Right renal cortex interstitium (tissue), 3 donors: ENCODE data around the gene RTN4. TPM values are rescaled to one million over a fixed set of nuclear protein-coding genes. Genes with fewer than 3 reads are reported as not detected.

Source experiments
- DNase-seq, 3 donors: peaks; one replicate each; pipeline ENCODE4 v3.0.0-alpha.2; 2013; ENCODE audit warnings: low read depth in 3 of 3, low spot score in 2 of 3
- polyA plus RNA-seq, 3 donors: library from polyadenylated mRNA; unstranded; fragments of 120-200 nt; gene quantifications; one replicate each; pipeline ENCODE4 v1.2.1, GENCODE V29; 2013; ENCODE audit not compliant: insufficient read length in 3 of 3

RTN4 gene
- polyA plus RNA-seq, 3 donors = 374 to 404 (median 374) TPM

GRCh38 chr2:54975598-54976492 lies 74.4 kb downstream of the RTN4 start:
- DNase-seq = no peak

- no peak for DNase-seq
Measured at GRCh38 chr2:54975175-54975574, 75.1 kb downstream of the RTN4 start.

DNA sequence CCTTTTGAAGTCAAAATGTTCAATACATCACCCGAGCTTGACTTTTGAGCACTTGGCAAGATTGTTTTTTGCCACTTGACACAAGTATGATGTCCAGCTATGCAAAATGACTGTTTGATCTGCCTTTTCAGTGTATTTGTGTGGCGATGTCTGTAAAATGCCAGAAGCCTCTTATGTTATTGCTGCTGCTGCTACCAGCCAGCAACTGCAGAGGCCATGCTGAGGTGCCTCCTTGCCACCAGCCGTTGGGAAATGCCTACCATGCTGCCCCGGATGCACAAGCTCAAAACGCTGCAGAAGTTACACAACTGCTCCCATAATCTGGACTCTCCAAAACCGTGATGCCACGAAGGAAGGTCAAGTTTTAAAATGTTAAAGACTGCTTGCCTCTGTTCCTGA lies 80.3 kb downstream of the RTN4 start:
- DNase-seq = no peak

GRCh38 chr2:54969295-54969939 lies 80.8 kb downstream of the RTN4 start:
- no peak for DNase-seq

- no peak for DNase-seq
Measured at GRCh38 chr2:54968561-54969218, 81.6 kb downstream of the RTN4 start.

DNA sequence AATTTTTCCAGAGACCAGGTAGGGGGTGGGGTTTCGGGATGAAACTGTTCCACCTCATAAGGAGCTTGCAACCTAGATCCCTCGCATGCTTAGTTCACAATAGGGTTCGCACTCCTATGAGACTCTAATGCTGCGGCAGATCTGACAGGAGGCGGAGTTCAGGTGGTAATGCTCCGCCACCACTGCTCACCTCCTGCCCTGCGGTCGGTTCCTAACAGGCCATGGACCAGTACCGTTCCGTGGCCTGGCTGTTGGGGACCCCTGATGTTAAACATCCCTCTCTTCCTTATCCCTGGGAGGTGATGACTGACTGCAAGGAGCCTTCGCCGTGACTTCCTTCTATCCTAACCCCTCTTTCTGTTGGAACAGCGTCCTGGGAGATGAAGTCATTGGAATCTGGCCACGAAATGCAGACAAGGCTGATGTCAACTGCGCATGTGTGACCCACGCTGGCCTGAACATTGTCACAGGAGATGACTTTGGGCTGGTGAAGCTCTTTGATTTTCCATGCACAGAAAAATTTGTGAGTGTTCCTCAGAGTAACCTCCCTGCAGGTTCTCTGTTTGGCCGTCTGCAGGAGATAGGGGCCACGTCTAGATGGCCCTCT lies 82.4 kb downstream of the RTN4 start:
- DNase-seq = no peak

DNA sequence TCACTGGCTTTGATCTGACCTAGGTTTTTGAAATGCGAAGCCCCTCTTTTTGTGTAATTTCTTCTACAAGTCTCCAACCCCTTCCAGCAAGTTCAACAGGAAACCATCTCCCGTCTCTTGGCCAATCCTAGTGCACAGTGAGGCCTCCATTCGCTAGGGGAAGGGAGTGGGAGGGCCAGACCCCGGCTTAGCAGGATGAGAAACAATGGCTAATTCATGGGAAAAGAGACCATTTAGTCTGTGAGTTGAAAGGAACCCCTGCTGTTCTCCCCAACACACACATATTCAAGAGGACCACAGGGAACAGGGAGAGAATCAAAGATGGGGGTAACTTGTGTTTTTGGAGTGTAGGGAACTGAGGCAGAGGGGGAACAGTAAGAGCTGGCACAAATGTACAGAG lies 83.0 kb downstream of the RTN4 start:
- no peak for DNase-seq

DNA sequence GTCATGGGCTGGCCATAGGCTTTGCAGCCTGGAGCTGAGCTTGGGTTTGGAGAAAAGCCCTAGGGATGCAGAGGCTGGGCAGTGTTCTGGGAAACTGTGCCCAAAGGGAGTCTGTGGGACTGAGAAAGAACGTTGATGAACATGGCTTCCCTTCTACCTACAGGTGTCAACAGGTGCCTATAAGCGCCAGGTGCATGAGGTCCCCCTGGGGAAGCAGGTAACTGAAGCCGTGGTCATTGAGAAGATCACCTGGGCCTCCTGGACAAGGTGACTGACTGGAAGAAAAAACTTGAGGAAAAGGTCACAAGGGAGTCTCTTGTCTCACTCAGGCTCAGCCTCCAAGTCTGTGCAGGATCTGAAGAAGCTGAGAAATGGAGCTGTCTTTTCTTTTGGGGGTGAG lies 83.4 kb downstream of the RTN4 start:
- DNase-seq = no peak

DNA sequence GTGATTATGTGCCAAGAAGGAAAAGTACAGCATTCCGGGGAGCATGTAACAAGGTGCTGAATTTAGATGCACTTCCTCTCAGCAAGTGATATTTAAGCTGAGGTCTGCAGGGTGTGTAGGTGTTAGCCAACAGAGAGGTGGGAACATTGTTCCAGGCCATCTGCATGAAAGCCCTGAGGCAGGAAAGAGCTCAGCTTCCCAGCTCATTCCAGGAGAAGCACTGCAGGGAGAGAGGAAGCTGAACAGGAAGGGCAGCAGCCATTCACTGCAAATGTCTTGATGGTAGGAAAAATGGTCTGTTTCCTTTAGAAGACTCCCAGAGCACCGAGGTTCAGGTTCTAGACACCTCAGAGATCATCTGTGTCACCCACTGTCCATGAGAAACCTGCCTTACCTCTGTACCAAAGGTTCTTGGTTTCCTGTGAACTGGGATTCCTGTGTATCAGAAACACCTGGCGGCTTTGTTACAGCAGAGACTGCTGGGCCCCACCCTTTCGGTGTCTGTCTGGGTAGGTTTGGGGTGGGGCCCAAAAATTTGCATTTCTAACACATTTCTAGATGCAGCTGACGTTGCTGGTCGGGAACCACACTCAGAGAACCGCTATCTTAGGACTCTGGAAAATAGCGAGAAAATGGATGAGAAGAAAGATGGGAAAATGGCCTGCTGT lies 84.0 kb downstream of the RTN4 start:
- DNase-seq = no peak

DNA sequence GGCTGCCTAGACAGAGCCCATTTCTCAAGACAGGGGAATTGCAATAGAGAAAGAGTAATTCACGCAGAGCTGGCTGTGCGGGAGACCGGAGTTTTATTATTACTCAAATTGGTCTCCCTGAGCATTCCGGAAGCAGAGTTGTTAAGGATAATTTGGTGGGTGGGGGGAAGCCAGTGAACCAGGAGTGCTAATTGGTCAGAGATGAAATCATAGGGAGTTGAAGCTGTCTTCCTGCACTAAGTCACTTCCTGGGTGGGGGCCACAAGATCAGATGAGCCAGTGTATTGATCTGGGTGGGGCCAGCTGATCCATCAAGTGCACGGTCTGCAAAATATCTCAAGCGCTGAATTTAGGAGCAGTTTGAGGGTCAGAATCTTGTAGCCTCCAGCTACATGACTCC lies 84.8 kb downstream of the RTN4 start:
- no peak for DNase-seq

- no peak for DNase-seq
Measured at GRCh38 chr2:54964816-54965215, 85.4 kb downstream of the RTN4 start.

DNA sequence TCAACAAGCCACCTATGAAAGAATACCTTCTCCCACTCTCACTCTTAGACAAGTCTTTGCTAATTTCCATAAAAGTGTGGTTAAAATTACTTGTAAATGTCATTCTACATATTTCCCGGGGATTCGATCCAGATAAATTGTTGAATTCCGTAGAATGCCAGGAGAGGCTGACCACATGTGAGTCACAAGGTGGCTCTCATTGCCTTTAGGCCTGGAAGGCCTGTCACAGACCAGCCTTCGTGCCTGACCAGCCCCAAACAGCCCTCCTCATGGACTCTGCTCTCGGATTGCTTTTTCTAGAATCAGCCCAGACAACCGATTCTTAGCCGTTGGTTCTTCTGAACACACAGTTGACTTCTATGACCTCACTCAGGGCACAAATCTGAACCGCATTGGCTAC lies 86.0 kb downstream of the RTN4 start:
- no peak for DNase-seq

DNA sequence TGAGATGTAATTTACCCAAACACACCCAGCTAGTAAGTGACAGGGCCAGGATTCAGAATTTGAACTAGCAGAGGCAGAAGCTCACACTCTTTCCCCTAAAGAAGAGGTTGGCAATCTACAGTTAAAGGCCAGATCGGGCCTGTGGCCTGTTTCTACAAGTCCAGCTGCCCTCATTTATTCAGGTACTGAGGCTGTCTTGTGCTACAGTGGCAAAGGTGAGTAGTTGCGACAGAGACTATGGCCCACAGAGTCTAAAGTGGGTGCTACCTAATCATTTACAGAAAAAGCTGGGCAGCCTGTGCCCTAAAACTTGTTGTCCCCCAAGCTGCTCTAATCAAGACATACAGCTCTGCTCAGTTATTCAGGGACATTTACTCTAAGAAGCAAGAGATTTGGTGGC lies 86.8 kb downstream of the RTN4 start:
- DNase-seq = no peak

DNA sequence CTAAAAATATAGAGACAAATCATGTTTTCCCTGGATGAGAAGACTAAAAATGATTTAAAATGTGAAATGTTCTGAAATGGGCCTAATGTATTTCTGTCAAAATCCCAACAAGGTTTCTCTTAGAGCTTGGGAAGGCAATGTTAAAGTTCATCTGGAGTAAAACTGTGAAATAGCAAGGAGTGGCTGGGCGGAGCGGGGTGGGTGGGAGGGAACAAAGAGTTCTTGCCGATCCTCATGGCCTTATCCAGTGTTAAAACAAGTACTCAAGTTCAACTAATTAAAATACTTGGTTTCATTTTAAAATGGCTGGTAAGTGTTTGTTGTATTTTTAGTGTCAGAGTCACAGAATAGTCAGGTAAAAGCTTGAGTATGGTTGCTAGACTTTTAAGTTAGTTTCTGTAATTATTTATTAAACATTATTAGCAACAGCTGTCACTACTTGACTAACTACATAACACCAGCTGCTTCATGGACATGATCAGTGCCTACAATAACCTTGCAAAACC lies 87.3 kb downstream of the RTN4 start:
- no peak for DNase-seq

DNA sequence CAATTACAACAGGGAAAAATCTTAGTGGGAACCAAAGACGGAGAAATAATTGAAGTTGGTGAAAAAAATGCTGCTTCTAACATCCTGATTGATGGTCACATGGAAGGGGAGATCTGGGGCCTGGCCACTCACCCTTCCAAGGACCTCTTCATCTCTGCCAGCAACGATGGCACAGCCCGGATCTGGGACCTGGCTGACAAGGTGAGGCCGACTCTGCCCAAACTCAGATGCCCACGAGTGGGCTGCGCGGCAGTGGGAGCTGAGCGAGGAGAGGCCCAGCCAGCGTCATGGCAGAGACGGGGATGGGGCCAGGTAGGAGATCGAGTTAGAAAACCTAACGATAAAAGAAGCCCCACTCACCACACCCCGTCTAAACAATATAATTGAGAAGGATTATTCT lies 87.7 kb downstream of the RTN4 start:
- no peak for DNase-seq

DNA sequence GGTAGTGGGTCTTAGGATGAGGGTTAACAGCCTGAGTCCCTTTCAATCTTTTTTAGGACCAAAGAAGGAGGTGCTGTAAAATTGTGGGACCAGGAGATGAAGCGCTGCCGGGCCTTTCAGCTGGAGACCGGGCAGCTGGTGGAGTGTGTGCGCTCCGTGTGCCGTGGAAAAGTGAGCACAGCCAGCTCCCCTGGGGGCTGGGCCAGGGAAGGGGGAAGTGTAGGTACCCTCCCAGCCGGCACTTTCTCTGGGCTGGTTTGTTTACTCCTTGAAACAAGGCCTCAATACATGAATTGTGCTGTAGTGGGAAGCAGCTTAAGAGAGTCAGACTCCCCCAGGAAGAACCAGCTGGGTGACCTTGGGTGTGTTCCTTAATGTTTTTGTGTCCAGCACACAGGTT lies 90.1 kb downstream of the RTN4 start:
- DNase-seq = no peak

GRCh38 chr2:54958717-54959371 lies 91.4 kb downstream of the RTN4 start:
- DNase-seq = no peak

DNA sequence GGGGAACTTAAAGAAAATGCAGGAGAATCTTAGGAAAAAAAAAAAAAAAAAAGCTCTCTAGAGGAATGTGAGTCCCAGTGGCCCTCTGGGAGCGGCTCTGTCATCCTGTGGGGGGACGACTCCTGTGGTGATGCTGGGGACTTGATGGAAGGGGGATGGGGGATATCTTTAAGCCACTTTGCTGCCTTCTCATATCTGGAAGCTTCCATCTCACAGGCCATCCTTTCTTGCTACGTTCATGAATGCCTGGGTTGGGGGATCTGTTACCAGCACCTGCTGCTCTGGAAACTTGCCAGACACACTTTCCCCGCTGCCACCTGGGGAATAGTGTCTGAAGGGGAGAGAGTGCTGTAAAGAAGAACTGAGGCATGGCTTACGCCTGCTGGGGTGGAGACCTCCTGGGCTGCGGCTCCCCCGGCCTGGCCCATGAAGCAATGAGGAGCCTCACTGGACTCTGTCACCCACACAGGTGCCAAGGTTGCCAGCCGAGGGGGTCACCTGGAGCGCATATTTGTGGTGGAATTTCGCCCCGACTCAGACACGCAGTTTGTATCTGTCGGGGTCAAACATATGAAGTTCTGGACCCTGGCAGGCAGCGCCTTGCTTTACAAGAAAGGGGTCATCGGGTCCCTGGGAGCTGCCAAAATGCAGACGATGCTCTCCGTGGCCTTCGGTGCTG lies 92.8 kb downstream of the RTN4 start:
- DNase-seq = no peak

- no peak for DNase-seq
Measured at GRCh38 chr2:54956111-54956627, 94.1 kb downstream of the RTN4 start.
